MM.1S (cell line): ENCODE measurements around the gene LSM7.

Source experiments
- DNase-seq: peaks from one replicate; pipeline ENCODE4 v3.0.0-alpha.2; 2015
- H2AFZ ChIP-seq: fragments of 300-600 bp; sonication (generic); 2 replicates; pipeline ENCODE4 v1.6.0; 2016; ENCODE audit warnings: antibody characterized with exemption, low read length
- H3F3A ChIP-seq: fragments of 300-600 bp; sonication (generic); 2 replicates; pipeline ENCODE4 v1.6.1; 2016; ENCODE audit warnings: mild to moderate bottlenecking, antibody characterized with exemption, low read length, moderate library complexity, mixed read lengths; ENCODE audit not compliant: insufficient read depth
- H3K27ac ChIP-seq: fragments of 300-600 bp; sonication (generic); 2 replicates; pipeline ENCODE4 v1.5.1; 2016; ENCODE audit warnings: mild to moderate bottlenecking, low read length
- H3K27me3 ChIP-seq: fragments of 300-600 bp; sonication (generic); replicated peaks from 2 replicates; pipeline ENCODE4 v1.6.0; 2016; ENCODE audit warnings: low read length; ENCODE audit not compliant: insufficient read depth
- H3K36me3 ChIP-seq: fragments of 300-600 bp; sonication (generic); replicated peaks from 2 replicates; pipeline ENCODE4 v1.6.1; 2016; ENCODE audit warnings: mild to moderate bottlenecking, low read length, mixed read lengths; ENCODE audit not compliant: insufficient read depth
- H3K4me1 ChIP-seq: fragments of 300-600 bp; sonication (generic); 2 replicates; pipeline ENCODE4 v1.6.1; 2016; ENCODE audit warnings: low read length, mixed read lengths
- H3K4me2 ChIP-seq: fragments of 300-600 bp; sonication (generic); 2 replicates; pipeline ENCODE4 v1.6.0; 2016; ENCODE audit warnings: low read depth, low read length
- H3K4me3 ChIP-seq: fragments of 300-600 bp; sonication (generic); 2 replicates; pipeline ENCODE4 v1.5.1; 2016; ENCODE audit warnings: low read length, mixed read lengths
- H3K79me2 ChIP-seq: fragments of 300-600 bp; sonication (generic); 2 replicates; pipeline ENCODE4 v1.6.1; 2016; ENCODE audit warnings: mixed run types, low read length, mixed read lengths
- H3K9ac ChIP-seq: fragments of 300-600 bp; sonication (generic); 2 replicates; pipeline ENCODE4 v1.6.1; 2016; ENCODE audit warnings: low read length, mixed read lengths
- H3K9me2 ChIP-seq: fragments of 300-600 bp; sonication (generic); replicated peaks from 2 replicates; pipeline ENCODE4 v1.6.1; 2016; ENCODE audit warnings: mild to moderate bottlenecking, low read length, mixed read lengths; ENCODE audit not compliant: insufficient read depth
- H3K9me3 ChIP-seq: fragments of 300-600 bp; sonication (generic); replicated peaks from 2 replicates; pipeline ENCODE4 v1.6.1; 2016; ENCODE audit warnings: mild to moderate bottlenecking, low read length, mixed read lengths; ENCODE audit not compliant: insufficient read depth
- H4K20me1 ChIP-seq: fragments of 300-600 bp; sonication (generic); 2 replicates; pipeline ENCODE4 v1.6.1; 2016; ENCODE audit warnings: mild to moderate bottlenecking, low read length, moderate library complexity, mixed read lengths; ENCODE audit not compliant: insufficient read depth
- CTCF ChIP-seq: fragments of 300-600 bp; sonication (generic); IDR thresholded peaks from 2 replicates; pipeline ENCODE4 v1.5.1; 2016; ENCODE audit warnings: antibody characterized with exemption, low read length, mixed read lengths
- EZH2 ChIP-seq: fragments of 300-600 bp; sonication (generic); optimal IDR thresholded peaks from 2 replicates; pipeline ENCODE3; 2017; ENCODE audit warnings: low read depth, mild to moderate bottlenecking, antibody characterized with exemption, low read length, mixed read lengths
- EZH2phosphoT487 ChIP-seq: fragments of 300-600 bp; sonication (generic); IDR thresholded peaks from 2 replicates; pipeline ENCODE4 v1.6.1; 2018; ENCODE audit warnings: antibody characterized with exemption, low read length

LSM7 gene

GRCh38 chr19:2320049-2320448, 8.3 kb downstream of the LSM7 start:
- no peak for DNase-seq
- no peaks in the 10 kb centered on the region for H3K4me1 ChIP-seq
- no peak overlapping the region for H3K4me3 ChIP-seq
- no peak overlapping the region for H3K27ac ChIP-seq
- no peaks in the 10 kb centered on the region for H3K36me3 ChIP-seq
- H2AFZ ChIP-seq: no peak overlapping the region
- no peaks in the 10 kb centered on the region for H4K20me1 ChIP-seq
- no peak overlapping the region for H3K4me2 ChIP-seq
- H3K9me3 ChIP-seq: no peaks in the 10 kb centered on the region
- peaks cover 15% of the 10 kb centered on the region for H3K79me2 ChIP-seq
- peaks cover 7% of the 10 kb centered on the region; the same call in 1 of the 2 replicates for H3K27me3 ChIP-seq
- H3F3A ChIP-seq: peaks cover 5% of the 10 kb centered on the region; the same call in 1 of the 2 replicates
- H3K9me2 ChIP-seq: no peaks in the 10 kb centered on the region
- TF ChIP-seq CTCF (no peak), EZH2phosphoT487 (no peak), EZH2 (no peak)
- no peak overlapping the region for H3K9ac ChIP-seq

- no peak overlapping the region for H3K9ac ChIP-seq
- no peak overlapping the region for H2AFZ ChIP-seq
- H3K27ac ChIP-seq: no peak overlapping the region
- DNase-seq: no peak
- no peak overlapping the region for H3K4me3 ChIP-seq
- H3K9me3 ChIP-seq: no peaks in the 10 kb centered on the region
- no peaks in the 10 kb centered on the region for H3K4me1 ChIP-seq
- H4K20me1 ChIP-seq: no peaks in the 10 kb centered on the region
- H3K27me3 ChIP-seq: peaks cover 12% of the 10 kb centered on the region; the same call in 1 of the 2 replicates
- TF ChIP-seq EZH2phosphoT487: no peak
- TF ChIP-seq CTCF: no peak
- no peak for TF ChIP-seq EZH2
- no peak overlapping the region for H3K4me2 ChIP-seq
- peaks cover 5% of the 10 kb centered on the region; the same call in 1 of the 2 replicates for H3F3A ChIP-seq
- H3K36me3 ChIP-seq: no peaks in the 10 kb centered on the region
- H3K9me2 ChIP-seq: no peaks in the 10 kb centered on the region
- peaks cover 10% of the 10 kb centered on the region for H3K79me2 ChIP-seq
Observed at GRCh38 chr19:2319551-2319950, 8.8 kb downstream of the LSM7 start.

- Histone ChIP-seq H3K9me3 (no peaks in the 10 kb centered on the region), H3F3A (peaks cover 5% of the 10 kb centered on the region; the same call in 1 of the 2 replicates), H3K27me3 (peaks cover 18% of the 10 kb centered on the region), H3K27ac (no peak overlapping the region), H4K20me1 (no peaks in the 10 kb centered on the region), H3K79me2 (peaks cover 4% of the 10 kb centered on the region), H3K9ac (no peak overlapping the region), H3K4me1 (no peaks in the 10 kb centered on the region), H3K36me3 (no peaks in the 10 kb centered on the region), H2AFZ (no peak overlapping the region), H3K9me2 (no peaks in the 10 kb centered on the region), H3K4me3 (no peak overlapping the region), H3K4me2 (no peak overlapping the region)
- DNase-seq: no peak
- TF ChIP-seq EZH2phosphoT487 (no peak), EZH2 (no peak), CTCF (no peak)
Observed at GRCh38 chr19:2318923-2319322, 9.5 kb downstream of the LSM7 start.
